ENCODE data around the gene ASB6.
"Not testable (repeated sequence)": the region's sequence is repeated elsewhere in the genome, so short reads cannot be mapped to it uniquely, and the experiment has no call there.

ASB6 gene

GRCh38 chr9:129608561-129609481 lies 33.1 kb downstream of the ASB6 start:
- DNase-seq (ENCODE audit: low spot score): no peak

GRCh38 chr9:129607027-129607387 lies 34.9 kb downstream of the ASB6 start:
- DNase-seq (ENCODE audit: low spot score): no peak

GRCh38 chr9:129606161-129607026 lies 35.6 kb downstream of the ASB6 start:
- DNase-seq (ENCODE audit: low spot score): no peak

GRCh38 chr9:129604766-129605163 lies 37.2 kb downstream of the ASB6 start:
- DNase-seq (ENCODE audit: low spot score): no peak

GRCh38 chr9:129604056-129604765 lies 37.7 kb downstream of the ASB6 start:
- DNase-seq (ENCODE audit: low spot score): no peak

- no peak for DNase-seq (ENCODE audit: low spot score)
These were observed 39.1 kb downstream of the ASB6 start for GRCh38 chr9:129602598-129603415.

GRCh38 chr9:129601082-129601674 lies 40.8 kb downstream of the ASB6 start:
- DNase-seq (ENCODE audit: low spot score): no peak

- DNase-seq (ENCODE audit: low spot score): no peak
These were observed 43.8 kb downstream of the ASB6 start for GRCh38 chr9:129598089-129598596.

GRCh38 chr9:129597355-129598088 lies 44.4 kb downstream of the ASB6 start:
- peak; percentile 82 for DNase-seq (ENCODE audit: low spot score)

GRCh38 chr9:129596541-129597331 lies 45.2 kb downstream of the ASB6 start:
- DNase-seq (ENCODE audit: low spot score): peak; percentile 66

- DNase-seq (ENCODE audit: low spot score): no peak
These were observed 45.9 kb downstream of the ASB6 start for GRCh38 chr9:129595903-129596540.

- DNase-seq (ENCODE audit: low spot score): peak; percentile 53
These were observed 46.6 kb downstream of the ASB6 start for GRCh38 chr9:129595311-129595741.

- no peak for DNase-seq (ENCODE audit: low spot score)
These were observed 47.3 kb downstream of the ASB6 start for GRCh38 chr9:129594632-129595031.

GRCh38 chr9:129592790-129593189 lies 49.2 kb downstream of the ASB6 start:
- DNase-seq (ENCODE audit: low spot score): not testable (repeated sequence)

GRCh38 chr9:129591916-129592315 lies 50.0 kb downstream of the ASB6 start:
- DNase-seq (ENCODE audit: low spot score): no peak

GRCh38 chr9:129590466-129590865 lies 51.5 kb downstream of the ASB6 start:
- DNase-seq (ENCODE audit: low spot score): no peak

GRCh38 chr9:129587487-129588262 lies 54.3 kb downstream of the ASB6 start:
- no peak for DNase-seq (ENCODE audit: low spot score)

GRCh38 chr9:129586685-129587084 lies 55.3 kb downstream of the ASB6 start:
- no peak for DNase-seq (ENCODE audit: low spot score)

Measured in AG20443 (cell line).